GM18505 (cell line): Measurements from ENCODE around the gene CPLX1.
"Not testable (repeated sequence)": the region's sequence is repeated elsewhere in the genome, so short reads cannot be mapped to it uniquely, and the experiment has no call there.

ENCODE experiments used
- ATAC-seq: cut with Tn5 transposase; IDR thresholded peaks from one replicate; pipeline ENCODE4 v1.9.1; 2021; ENCODE audit not compliant: unreplicated experiment
- POLR2A ChIP-seq: IDR thresholded peaks from 4 replicates; pipeline ENCODE4 v1.6.1; 2011; ENCODE audit warnings: borderline replicate concordance; ENCODE audit not compliant: insufficient read depth, insufficient read length; ENCODE audit errors: extremely low read depth

CPLX1 gene

GRCh38 chr4:739569-739968, 86.4 kb downstream of the CPLX1 start:
- no peak for ATAC-seq
- no peak for TF ChIP-seq POLR2A

- ATAC-seq: no peak
- TF ChIP-seq POLR2A: no peak
These were observed 87.1 kb downstream of the CPLX1 start for GRCh38 chr4:738781-739280.

- ATAC-seq: not testable (repeated sequence)
These were observed 89.4 kb downstream of the CPLX1 start for GRCh38 chr4:736561-736960.

- TF ChIP-seq POLR2A: no peak
- no peak for ATAC-seq
These were observed 90.3 kb downstream of the CPLX1 start for GRCh38 chr4:735583-735982.
